ENCODE measurements around the gene IRF8.

Gene IRF8

DNA sequence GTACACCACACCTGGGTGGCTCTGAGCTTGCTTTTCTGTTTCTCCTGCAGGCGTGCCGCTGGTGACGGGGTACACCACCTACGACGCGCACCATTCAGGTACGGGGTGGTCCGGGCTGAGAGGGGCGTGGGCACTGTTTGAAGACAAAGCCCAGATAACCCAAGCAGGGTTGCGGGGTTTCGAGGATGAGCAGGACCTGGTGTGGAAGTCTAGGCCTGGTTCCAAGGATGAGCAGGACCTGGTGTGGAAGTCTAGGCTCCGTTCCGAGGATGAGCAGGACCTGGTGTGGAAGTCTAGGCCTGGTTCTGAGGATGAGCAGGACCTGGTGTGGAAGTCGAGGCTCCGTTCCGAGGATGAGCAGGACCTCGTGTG, 15.4 kb downstream of the IRF8 start:
- DNase-seq (ENCODE audit: low spot score): no peak

DNA sequence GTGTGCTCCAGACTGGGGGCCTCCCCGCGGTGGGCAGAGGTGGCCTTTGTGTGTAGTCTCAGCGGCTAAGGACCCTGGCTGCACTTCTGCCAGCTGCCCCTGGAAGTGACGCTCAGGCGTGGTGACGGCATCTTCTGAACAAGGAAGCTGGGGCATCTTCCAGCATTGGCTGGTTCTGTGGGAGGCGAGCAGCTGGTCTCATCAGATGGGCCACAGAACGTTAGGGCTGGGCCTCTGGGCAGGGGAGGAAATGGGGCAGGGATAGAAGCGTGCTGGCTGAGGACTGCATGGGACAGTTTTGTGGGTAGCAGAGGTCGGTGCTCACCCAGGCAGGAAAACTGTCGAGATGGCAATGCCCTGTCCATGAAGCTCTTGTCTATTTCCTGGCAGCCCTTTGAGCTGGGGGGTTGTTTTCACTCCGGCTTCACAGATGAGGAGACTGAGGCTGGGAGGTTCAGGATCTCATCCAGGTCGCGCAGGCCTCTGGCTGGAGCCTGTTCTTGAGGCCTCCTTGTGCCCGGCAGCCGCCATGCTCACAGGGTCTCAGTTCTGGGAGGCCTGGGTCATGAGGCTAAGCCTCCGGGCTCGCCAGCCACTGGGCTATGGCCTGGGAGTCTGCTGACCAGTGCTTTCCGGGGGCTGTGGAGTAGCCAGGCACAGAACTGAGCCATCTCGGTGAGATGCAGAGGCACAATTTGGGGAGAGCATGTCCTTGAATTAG, 16.3 kb downstream of the IRF8 start:
- no peak for DNase-seq (ENCODE audit: low spot score)

DNA sequence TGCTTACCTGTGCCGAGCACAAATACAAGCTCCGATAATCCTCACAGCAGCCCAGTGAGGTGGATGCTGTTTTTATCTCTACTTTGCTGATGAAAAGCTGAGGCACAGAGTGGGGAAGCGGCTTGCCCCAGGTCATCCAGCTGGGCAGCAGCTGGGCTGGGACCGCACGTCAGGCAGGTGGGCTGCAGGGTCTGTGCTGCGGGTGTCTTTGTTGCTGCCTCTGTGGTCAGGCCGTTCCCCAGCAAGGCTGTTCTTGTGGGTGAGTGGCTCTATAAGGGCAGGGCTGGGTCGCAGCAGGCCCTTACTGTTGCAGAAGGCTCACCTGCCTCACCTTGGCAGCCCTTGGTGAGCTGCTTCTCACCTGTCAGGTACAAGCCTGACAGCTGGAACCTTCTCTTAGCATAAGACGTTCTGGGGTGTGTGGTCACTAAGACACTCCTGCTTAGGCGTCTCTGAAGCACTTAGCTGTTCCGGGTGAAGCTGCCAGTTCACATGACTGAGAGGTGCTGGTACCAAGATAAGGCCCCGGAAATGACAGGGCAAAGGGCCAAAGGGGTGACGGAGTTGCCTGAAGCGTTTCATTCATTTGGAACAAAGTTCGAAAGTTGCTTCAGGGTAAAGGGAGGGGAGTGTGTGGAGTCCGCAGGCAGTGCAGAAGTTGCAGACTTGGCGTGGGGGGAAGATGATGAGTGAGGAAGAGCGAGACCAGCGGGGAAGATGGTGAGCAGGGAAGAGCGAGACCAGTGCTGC, 17.4 kb downstream of the IRF8 start:
- no peak for DNase-seq (ENCODE audit: low spot score)

DNA sequence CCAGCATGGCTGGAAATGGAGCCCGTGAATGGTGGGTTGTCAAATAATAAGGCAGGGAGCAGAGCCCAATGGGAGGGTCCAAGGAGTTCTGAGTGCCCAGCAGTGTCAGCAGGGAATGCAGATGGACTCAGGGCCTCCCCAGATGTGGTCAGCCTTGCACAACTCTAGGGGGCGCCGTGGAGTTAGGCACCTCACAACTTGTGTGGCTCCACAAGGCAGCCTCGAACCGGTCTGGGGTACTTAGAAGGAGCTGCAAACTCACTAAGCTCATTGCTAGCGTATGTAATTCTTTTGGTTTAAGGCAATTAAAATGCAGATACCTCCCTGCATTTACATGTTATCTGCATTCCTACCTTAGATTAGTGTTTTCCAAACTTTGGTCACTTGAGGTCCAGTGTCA, 18.1 kb downstream of the IRF8 start:
- no peak for DNase-seq (ENCODE audit: low spot score)

DNA sequence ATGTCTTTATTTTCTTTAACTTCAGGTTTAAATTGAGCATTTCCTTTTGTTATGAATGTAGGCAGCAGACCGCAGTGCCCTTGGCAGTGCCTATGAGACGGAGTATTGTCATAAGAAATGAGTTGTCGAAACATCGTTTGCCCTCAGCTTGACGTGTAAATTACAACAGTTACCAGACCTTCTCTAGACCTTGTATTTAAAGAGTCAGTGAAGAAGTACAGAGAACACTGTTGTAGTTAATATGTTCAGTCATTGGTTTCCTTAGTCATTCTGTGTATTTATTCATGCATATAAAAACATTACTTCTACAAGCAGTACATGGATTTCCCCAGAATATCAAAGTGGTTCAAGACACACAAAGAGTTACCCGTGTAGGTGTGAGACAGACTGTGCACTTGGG, 19.0 kb downstream of the IRF8 start:
- DNase-seq (ENCODE audit: low spot score): no peak

DNA sequence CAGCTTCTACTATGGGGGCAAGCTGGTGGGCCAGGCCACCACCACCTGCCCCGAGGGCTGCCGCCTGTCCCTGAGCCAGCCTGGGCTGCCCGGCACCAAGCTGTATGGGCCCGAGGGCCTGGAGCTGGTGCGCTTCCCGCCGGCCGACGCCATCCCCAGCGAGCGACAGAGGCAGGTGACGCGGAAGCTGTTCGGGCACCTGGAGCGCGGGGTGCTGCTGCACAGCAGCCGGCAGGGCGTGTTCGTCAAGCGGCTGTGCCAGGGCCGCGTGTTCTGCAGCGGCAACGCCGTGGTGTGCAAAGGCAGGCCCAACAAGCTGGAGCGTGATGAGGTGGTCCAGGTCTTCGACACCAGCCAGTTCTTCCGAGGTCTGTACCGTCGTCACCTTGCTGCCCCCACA, 19.5 kb downstream of the IRF8 start:
- no peak for DNase-seq (ENCODE audit: low spot score)

DNA sequence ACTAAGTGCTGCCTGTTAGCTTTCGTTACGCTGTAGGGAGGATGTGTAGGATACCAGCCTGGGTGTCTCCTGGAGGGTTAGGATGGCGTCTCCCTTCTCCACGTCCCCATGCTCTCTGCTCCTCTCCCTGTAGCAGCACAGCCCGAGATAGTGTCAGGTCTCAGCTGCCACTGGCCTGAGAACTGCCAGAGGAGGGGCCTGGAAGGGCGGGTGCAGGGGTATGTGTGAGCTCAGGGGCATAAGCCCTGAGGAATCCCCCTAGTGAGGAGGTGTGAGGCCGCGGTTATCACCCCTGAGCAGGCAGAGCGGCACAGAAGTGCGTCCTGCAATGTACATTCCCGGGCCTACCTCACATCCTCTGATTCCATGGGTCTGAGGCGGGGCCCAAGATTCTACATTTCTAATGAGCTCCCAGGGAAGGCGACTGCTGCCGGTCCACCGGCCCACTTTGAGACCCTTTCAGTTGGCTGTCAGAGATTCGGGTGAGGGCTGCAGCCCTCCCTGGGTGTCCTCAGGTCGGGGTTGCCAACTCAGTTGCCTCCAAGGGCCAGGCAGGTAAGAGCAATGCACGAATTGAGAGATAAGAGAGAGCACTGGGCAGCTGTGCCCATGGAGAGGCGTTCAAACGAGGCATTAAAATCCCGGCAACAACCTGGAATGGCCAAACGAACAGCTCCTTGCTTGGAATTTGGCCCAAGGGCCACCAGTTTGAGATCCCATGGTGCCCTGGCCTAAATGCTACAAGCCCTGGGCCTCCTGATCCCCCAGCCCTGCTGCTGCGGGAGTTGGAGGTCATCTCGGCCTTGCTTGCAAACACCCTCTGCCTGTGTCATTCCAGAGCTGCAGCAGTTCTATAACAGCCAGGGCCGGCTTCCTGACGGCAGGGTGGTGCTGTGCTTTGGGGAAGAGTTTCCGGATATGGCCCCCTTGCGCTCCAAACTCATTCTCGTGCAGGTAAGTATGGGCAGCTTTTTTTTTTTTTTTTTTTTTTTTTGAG, 20.6 kb downstream of the IRF8 start:
- DNase-seq (ENCODE audit: low spot score): no peak

DNA sequence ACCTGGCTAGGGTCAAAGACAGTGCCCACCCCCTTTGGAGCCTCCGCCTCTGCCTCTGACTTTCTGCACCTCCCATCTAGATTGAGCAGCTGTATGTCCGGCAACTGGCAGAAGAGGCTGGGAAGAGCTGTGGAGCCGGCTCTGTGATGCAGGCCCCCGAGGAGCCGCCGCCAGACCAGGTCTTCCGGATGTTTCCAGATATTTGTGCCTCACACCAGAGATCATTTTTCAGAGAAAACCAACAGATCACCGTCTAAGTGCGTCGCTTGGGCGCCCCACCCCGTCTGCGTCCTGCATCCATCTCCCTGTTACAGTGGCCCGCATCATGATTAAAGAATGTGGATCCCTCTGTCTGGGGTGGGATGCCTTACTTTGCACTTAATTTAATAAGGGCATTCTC, 22.1 kb downstream of the IRF8 start:
- DNase-seq (ENCODE audit: low spot score): no peak

DNA sequence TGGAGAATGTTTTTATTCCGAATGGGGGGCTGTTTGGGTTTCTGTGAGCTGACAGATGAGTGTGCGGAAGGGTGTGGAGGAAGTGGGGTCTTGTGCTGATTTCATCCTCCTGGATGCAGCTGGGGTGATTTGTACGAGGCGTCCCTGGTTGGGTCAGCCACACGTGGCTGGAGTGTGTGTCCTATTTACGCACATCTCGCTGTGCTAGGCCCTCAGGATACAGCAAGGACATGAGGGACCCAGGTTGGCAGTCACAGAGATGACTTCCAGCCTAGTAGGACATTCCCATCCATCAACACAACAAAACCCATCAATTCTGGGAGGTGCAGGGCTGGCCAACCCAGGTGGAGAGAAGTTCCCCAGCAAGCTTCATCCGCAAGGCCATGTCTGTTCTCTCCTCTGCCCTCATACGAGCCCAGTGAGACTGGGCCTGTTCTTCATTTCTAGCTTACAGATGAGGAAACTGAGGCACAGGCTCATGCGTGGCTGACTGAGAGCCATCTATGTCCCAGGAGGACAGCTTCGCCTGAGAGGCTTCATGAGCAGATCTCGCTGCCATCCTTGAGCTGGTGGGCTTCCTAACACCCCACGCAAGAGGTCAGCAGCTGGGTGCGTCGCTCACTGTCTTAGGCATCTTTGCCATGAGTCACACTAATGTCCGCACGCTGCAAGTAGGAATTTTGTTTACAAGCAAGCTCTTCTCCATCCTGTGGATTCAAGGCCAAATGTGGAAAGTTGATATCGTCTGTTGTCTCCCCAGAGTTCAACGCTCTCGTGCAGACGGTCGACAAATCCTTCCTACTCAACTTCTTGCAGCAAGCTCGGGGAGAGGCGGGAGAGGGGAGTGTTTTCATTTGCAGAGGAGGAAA, 24.4 kb downstream of the IRF8 start:
- DNase-seq (ENCODE audit: low spot score): no peak

DNA sequence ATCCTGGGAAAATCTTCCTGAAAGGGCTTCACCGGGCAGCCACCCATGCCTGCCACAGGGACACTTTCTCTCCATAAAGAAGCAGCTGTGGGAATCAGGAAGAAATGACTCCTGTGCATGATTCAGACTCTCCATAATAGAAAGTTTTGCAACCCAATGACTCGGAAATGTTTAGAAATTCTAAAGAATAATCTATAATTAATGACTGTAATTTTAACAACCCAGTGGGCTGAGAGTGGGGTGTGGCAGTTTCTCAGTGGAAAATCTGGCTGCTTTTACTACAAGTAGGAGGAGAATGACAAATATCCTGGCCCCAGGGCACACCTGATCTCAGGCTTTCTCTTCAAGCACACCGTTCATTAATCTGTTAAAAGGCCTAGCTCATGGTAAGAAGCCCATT, 25.7 kb downstream of the IRF8 start:
- no peak for DNase-seq (ENCODE audit: low spot score)

DNA sequence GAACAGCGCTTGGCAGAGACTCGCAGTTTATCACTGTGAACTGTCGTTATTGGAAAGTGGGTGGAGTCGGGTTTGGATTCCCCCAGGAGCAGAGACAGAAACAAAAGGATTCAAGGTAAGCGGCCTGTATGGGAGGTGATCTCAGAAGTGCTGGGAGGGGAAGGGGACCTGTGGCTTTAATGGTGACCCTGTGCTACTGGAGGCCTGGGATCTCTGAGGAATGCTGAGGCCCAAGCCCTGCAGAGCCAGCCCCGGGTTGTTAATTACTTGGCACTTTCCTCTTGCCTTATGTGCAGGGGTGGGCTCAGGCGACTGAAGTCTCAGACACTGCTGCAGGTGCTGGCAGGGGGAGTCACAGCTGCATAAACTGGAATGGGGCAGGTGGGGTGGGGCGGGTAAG, 27.4 kb downstream of the IRF8 start:
- DNase-seq (ENCODE audit: low spot score): no peak

DNA sequence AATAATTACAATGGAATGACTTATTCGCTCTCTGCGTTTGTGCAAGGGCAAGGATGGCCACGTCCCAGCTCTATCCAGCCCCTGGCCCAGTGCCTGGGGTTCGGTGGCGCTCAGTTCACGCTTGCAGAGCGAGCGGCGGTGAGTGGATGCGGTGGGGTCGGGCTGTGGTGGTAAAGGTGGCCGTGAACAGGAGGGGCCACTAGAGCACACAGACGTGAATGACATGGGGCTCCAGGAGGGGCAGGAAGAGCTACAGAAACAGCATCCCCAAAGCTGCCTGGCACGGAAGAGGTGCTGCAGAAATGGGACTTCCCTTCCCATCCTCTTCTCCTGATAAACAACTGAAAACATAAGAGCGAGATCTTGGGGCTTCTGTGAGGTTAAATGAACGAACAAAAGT, 28.4 kb downstream of the IRF8 start:
- no peak for DNase-seq (ENCODE audit: low spot score)

DNA sequence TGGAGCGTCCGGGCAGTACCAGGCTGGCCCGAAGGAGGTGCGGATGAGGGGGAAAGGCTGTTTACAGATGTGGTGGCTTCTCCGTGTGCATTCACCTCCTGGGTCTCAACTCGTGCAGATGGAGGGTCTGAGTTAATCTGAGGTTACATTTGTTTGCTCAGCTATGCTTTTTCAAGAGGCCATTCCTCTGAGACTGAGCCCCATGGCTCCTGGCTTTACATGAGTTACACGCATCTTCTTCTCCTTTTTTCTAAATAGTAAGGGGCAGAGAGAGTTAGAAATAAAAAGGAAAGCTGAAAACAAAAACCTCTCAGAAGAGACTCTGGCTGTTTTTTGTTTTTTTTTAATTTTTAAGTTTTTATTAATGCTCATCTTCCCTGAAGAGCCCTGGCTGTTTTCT, 29.0 kb downstream of the IRF8 start:
- no peak for DNase-seq (ENCODE audit: low spot score)

DNA sequence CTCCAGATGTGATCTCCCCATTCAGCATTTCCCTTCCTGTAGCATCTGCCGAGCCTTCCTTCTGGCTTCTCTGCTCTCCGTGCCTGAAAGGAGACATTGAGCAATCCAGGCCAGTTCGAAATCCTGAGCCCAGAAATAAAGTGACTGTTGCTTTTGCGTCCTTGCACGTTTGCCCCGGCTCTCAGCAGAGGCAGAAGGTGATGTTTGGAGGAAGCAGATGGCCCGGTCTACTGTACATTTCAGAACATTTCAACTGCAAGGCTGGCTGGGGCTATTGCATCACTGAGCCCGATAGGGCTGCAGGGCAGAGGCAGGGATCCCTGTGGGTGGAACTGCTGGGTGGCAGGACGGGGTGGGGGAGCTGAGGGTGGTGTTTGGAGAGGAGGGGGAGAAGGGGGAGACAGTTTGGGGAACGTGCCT, 29.4 kb downstream of the IRF8 start:
- DNase-seq (ENCODE audit: low spot score): no peak

DNA sequence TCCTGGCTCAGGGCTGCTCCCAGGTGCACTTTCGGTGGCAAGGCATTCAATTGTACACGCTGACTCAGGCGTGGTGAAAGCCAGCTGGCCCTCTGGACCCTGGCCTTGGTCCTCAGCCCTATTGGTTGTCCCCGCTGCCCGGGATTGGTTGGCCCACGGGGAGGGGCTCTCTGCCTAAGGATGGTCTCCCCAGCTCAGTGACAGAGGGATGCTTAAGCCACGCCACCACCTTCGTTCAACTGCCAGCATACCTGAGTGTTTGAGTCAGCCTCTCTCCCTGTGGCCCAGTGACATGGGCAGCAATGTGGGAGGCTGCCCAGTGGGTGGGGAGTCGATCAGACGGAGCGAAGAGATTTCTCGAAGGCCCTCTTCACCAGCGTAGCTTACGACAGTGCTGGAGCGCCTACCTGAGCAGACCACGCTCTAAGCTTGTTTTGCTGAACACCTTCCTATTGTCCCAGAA, 30.3 kb downstream of the IRF8 start:
- DNase-seq (ENCODE audit: low spot score): no peak

DNA sequence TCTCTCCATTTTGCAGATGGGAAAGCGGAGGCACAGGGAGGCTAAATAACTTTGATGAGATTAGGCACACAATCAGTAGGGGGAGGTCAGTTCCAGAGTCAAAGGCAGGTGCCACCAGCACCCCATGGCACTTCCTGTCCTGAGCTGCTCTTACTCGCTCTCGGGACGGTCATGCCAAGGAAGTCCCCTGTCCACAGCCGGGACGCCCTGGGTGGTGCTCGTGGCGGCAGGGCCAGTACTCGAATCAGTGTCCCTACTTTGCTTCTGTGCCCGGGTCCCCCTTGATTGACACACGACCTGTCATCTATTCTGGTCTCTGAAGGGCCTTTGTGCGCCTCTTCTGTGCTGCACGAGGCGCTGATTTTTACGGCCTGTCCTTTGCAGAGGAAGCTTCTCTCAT, 31.3 kb downstream of the IRF8 start:
- DNase-seq (ENCODE audit: low spot score): no peak

DNA sequence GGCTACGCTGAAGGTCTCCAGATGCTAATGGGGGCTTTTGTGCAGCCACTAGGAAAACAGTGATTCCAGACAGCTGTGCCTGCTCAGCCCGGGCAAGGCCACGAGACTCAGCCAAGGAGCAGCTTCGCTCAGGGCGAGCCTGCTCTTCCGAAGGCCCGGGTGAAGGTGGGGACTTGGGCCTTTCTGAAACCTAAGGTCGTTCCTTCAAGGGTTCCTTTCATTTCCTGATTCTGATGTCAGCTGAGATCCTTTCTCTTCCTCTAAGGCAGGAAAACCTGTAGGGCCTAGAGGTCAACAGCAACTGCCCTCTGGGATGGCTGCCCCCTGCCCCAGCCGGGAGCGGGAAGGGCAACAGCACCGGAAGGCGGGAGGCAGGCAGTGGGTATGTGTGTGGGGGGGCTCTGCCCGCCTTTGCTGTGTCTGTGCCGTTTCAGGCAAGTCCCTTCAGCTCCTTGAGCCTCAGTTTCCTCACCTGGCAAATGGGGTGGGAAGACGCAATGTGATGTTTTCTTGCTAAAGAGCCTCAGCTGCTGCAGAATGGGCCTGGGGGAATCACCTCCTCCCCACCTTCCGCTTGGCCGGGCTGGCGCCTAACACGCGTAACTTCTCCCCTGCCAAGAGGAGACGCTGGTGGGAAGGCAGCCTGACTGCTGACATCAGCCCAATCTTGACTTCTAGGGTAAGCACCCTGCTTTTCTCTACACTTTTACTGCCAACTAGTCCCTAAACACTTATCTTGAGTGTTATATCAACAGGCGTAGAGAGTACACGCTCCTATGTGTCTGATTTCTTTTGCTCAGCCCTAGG, 32.8 kb downstream of the IRF8 start:
- no peak for DNase-seq (ENCODE audit: low spot score)

DNA sequence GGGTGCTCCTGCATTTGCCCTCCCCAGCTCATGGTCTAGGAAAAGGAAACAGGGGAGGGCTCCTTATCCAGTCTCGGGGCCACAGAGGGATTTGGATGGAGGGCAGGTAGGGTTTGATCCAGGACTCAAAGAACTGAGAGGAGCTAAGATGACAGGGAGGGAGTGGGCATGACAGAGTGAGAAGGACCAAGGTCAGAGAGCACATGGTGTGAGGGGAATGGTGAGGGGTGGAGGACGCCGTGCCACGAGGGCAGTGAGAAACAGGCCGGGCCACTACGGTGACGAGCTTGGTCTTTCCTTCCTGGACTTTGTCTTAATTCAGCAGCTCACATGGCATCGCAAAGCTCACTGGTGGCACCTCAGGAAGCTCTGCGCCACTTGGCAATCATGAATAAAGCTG, 35.2 kb downstream of the IRF8 start:
- DNase-seq (ENCODE audit: low spot score): no peak

DNA sequence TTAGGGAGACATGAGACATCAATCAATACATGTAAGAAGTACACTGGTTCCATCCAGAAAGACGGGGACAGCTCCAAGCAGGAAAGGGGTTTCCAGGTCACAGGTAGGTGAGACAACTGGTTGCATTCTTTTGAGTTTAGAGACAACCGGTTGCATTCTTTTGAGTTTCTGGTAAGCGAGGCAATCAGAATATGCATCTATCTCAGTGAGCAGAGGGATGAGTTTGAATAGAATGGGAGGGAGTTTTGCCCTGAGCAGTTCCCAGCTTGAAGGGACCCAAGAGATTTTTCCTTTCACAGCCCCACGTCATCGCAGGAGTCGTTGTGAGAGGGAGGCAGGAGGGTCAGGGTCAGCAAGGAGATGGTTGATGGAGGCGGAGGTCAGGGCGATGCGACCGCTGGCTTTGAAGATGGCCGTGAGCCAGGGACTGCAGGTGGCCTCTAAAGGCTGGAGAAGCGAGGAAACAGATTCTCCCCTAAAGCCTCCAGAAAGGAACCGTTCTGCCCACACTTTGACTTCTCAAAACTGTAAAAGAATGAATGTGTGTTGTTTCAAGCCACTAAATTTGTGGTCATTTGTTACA, 36.5 kb downstream of the IRF8 start:
- DNase-seq (ENCODE audit: low spot score): no peak

DNA sequence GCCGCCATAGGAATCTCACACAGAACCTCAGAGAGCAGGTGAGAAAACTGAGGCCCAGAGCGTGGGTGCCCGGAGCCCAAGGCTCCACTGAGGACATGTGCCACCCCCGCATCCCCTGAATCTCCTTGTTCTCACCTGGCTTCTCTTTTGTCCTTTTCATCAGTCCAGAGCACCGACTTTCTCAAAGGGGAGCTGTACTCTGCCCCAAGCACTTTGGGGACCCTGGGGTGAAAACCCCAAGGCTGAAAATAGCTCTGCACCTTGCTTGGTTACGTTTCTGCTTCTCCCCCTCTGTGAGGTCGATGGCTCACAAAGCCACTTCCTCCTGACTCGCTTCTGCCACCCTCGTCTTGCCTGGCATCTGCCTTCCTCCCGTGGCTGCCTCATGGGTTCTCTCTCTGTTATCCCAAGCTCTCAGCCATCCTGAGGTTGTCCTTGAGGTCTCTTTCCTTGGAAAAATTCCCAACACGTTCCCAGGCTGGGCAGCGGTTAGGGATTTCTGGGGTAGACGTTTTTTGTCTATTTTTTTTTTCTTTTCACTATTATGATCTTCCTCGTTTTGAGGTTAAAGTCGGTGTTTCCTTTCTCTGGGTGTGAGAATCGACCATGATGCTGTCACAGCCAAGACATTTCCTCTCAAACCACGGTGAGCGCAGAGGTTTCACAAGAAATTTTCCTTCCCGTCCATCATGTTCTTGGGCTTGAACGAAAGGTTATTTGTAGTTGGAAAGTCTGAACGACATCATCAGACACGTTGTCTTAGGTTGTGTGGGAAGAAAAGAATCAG, 37.2 kb downstream of the IRF8 start:
- no peak for DNase-seq (ENCODE audit: low spot score)

Data from HuH-7.5 (cell line).